Gastrocnemius medialis (tissue), 4 donors: ENCODE data around the gene PDIA5.

ENCODE experiments used
- POLR2A ChIP-seq, 2 donors: fragments of 450-650 bp; IDR thresholded peaks; one replicate each; pipeline ENCODE4 v1.6.1; 2017; ENCODE audit warnings: antibody characterized with exemption in 2 of 2, mild to moderate bottlenecking in 2 of 2, moderate library complexity in 2 of 2
- TF ChIP-seq, protein P1 (sequence below), 5 experiments: fragments of 450-650 bp in 3 of 5; fragments of 200-600 bp in 2 of 5; sonication (generic) in 2 of 5; IDR thresholded peaks in 4 of 5; conservative IDR thresholded peaks in 1 of 5; 1 replicate in 4 of 5; 2 replicates in 1 of 5; pipeline ENCODE4 v1.5.1; 2016 to 2019; ENCODE audit warnings: antibody characterized with exemption in 5 of 5, mild to moderate bottlenecking in 3 of 5, moderate library complexity in 3 of 5

DNA sequence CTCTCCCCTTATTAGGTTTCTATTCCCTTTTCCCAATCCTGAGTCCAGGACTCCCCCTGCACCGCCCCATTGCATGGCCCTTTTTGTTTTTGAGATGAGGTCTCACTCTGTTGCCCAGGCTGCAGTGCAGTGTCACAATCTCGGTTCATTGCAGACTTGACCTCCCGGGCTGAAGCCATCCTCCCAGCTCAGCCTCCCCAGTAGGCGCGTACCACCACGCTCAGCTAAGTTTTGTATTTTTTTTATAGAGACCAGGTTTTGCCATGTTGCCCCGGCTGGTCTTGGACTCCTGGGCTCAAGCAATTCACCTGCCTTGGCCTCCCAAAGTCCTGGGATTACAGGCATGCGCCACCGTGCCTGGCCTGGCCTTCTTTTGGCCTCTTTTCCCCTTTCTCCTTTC lies 29.3 kb downstream of the PDIA5 start:
- TF ChIP-seq, protein P1, sequence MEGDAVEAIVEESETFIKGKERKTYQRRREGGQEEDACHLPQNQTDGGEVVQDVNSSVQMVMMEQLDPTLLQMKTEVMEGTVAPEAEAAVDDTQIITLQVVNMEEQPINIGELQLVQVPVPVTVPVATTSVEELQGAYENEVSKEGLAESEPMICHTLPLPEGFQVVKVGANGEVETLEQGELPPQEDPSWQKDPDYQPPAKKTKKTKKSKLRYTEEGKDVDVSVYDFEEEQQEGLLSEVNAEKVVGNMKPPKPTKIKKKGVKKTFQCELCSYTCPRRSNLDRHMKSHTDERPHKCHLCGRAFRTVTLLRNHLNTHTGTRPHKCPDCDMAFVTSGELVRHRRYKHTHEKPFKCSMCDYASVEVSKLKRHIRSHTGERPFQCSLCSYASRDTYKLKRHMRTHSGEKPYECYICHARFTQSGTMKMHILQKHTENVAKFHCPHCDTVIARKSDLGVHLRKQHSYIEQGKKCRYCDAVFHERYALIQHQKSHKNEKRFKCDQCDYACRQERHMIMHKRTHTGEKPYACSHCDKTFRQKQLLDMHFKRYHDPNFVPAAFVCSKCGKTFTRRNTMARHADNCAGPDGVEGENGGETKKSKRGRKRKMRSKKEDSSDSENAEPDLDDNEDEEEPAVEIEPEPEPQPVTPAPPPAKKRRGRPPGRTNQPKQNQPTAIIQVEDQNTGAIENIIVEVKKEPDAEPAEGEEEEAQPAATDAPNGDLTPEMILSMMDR (IDR thresholded peaks at IDR 0.05 in 4 of 5, conservative IDR thresholded peaks at IDR 0.05 in 1 of 5): no peak
- no peak for TF ChIP-seq POLR2A (IDR thresholded peaks at IDR 0.05)
